NCI-H774 (cell line): ENCODE measurements around the gene DOC2A.
A peak's percentile ranks its signal among the peaks of the same experiment; 100 is the strongest.
"Not testable (repeated sequence)": the region's sequence is repeated elsewhere in the genome, so short reads cannot be mapped to it uniquely, and the experiment has no call there.

ENCODE experiments used
- DNase-seq: peaks from one replicate; lab custom pipeline; 2025; lab: John Stamatoyannopoulos, UW

Gene DOC2A

GRCh38 chr16:30010844-30011713 is at the start of gene DOC2A:
TSS of gene DOC2A (minus strand) at chr16:30011027. CDS start at chr16:30010222, 805 bp downstream.
- DNase-seq = no peak

DNA sequence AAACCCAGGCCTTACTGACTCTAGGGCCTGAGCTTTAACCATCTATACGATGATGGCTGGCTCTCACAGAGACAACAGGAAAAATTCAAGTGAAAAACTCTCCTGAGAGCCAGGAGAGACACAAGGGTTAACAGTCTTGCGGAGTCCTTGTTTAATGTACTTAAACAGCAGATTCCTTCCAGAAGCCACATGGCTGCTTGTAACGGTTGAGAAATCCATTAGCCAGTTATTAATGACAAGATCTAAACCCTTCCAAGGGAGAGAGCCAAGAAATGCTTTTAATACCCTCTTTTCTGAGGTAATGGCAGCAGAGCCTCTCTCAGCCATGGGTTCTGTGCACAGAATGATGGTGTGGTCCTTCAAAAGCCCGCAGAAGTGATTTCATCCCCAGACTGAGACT is 49.5 kb upstream of the DOC2A start:
- no peak for DNase-seq

- no peak for DNase-seq
These were observed 44.2 kb upstream of the DOC2A start for GRCh38 chr16:30054959-30055553.

- no peak for DNase-seq
These were observed 43.6 kb upstream of the DOC2A start for GRCh38 chr16:30054451-30054850.

DNA sequence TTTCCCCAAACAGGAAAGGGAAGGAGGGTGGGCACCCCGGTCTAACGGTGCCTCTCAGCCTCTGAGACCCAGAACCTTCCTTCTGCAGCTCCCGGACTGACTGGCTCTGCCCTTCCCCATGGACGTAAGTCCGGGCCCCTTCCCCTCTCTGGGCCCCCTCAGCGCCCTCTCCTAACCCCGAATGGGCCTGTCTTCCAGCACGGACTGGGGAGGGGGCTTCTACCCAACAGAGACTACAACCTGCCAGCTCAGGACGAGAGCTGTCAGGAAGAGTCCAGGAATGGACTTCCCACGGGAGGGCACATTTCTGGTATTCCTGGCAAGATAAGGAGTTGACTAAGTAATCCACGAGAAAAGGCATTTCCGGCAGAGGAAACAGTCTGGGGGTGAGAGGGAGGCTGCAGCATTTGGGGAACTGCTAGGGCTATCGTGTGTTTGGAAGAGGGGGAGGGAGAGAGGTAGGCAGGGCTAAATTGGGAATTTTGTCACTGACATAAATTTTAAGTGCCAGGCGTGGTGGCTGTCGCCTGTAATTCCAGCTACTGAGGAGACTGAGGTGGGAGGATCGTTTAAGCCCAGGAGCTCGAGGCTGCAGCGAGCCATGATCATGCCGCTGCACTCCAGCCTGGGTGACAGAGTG is 42.7 kb upstream of the DOC2A start:
- no peak for DNase-seq

DNA sequence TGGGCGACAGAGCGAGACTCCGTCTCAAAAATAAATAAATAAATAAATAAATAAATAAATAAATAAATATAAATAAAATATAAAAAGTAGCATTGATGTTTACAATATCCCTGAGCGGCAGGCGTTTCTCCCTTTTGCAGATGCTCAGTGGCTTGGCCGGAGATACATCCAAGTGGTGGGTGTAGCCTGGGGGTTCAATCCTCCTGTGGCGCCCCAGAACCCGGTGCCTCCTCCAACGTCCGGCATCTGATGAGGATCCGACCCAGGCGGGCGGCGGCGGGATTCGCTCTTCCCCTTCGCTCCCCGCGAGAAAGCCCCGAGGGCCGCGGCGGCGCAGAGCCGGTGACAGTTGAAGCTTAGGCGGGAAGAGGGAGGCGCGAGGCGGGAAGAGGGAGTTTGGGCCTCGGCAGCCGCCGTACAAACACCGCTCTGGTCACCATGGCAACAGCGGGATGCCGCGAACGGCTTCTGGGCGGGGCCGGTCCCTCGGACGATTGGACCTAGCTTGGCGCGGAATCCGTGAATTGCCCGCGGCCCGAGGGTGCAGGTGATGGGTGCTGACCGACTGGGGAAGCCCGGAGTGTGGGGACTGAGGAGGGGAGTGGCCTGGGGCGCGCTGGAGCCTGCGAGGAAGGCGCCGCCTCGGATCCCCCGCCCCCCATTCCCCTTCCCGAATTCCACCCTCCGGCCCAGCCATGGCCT is 42.0 kb upstream of the DOC2A start:
- DNase-seq = peak; percentile 90

- DNase-seq = no peak
These were observed 40.7 kb upstream of the DOC2A start for GRCh38 chr16:30051518-30051917.

DNA sequence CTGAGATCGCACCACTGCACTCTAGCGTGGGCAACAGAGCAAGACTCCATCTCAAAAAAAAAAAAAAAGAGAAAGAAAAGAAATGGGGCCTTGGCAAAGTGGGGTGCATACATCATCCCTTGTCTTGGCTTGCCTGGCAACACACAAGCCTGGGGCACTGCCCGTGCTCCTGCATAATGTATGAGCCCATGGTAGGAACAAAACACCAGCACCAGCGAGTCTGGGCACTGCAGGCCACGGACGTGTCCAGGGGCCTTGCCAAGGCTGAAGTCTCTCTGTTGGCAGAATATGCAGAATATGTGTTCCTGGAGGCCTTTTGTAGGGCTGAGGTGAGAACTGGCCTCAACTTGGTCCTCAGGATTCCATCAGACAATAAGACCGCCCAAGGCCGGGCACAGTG is 39.0 kb upstream of the DOC2A start:
- DNase-seq = no peak

- no peak for DNase-seq
These were observed 35.8 kb upstream of the DOC2A start for GRCh38 chr16:30046588-30046987.

GRCh38 chr16:30046178-30046577 is 35.4 kb upstream of the DOC2A start:
- no peak for DNase-seq

DNA sequence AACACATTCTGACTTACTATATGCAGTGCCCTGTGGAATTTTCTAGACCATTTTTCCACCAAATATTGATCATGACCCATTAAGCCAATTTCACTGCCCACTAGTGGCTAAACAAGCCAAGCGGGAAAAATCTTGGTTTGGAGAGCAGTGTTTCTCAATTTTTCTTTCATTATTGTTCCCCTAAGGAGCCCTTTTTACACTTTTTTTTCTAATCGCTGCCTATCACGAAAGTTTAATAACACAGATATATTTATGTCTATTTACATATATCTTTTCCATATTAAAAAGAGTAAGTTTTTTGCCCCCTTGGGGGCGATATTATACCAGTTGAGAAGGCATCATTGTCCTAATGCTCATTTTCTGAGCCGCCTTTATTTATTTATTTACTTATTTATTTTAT is 31.0 kb upstream of the DOC2A start:
- no peak for DNase-seq

DNA sequence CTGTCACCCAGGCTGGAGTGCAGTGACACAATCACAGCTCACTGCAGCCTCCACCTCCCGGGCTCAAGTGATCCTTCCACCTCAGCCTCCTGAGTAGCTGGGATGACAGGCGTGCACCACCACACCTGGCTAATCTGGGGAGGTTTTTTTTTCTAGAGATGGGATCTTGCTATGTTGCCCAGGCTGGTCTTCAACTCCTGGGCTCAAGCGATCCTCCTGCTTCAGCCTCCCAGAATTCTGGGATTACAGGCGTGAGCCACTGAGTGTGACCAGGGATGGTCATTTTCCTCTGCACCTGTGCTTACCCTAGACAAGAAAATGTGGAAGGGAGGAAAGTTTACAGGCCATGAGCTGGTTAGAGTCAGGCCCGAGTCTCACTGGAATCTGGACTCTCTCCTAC is 29.9 kb upstream of the DOC2A start:
- DNase-seq = not testable (repeated sequence)

GRCh38 chr16:30040221-30040620 is 29.4 kb upstream of the DOC2A start:
- no peak for DNase-seq

DNA sequence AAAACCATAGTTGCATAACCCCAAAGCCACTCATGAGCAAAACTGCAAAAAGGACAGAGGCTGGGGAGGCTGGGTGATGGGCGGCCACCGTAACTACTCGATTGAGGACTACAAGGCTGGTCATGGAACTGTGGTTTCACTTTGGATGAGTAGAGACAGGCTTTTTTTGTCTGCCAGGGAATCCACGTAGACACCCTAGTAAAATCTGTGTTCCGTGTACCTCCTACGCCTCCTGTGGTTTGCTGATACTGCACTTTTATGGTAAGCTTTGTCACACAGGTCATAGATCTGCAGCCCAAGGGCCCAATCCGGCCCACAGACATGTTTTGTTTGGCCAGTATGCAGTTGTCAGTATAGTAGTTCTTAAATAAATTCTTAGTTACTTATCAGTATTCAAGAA is 22.4 kb upstream of the DOC2A start:
- no peak for DNase-seq

DNA sequence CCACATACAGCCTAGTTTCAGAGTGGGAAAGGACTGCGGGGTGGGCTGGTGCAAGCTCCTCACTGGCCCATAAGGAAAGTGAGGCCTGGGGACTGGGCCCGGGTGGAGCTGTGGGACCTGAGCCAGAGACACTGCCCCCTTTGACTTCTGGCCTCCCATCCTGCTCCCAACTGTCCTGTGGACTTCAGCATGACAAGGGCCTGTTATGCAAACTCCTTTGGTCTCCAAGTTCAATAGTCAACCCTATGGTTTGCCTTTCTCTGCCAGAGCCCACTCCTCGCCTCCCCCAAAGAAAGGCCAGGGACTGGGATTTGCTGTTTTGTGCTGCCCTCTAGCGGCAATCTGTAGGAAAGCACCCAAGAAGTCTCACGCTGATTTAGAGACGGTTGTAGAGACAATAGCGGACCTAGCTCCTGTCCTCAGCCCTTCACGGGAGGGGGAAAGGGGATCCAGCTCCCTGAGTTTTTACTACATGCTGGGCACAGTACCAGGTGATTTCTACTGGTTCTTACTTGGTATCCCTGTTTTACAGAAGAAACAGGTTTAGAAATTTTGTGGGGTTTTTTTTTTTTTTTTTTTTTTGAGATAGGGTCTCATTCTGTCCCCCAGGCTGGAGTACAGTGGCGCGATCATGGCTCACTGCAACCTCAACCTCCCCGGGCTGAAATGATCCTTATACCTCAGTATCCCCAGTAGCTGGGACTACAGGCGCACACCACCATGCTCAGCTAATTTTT is 21.4 kb upstream of the DOC2A start:
- peak; percentile 53 for DNase-seq

DNA sequence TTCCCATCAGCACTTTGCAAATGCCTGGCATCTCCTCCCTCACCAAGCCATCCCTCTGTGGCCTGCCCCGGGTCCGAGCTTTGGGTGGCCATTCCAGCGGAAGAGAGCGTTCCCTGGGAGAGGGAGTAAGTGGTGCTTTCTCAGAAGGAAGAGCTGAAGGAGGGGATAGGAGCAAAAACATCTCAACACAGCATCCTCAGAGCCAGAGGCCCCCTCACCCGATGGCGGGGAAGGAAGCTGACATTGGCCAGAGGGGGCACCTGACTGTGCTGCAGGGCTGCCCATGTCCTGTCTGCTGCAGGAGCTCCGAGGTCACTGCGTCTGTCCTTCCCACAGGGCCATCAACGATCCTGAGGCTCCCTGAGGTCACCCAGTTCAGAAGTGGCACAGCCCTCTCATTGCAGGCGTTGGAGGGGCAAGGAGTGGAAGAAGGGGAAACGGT is 20.7 kb upstream of the DOC2A start:
- no peak for DNase-seq

DNA sequence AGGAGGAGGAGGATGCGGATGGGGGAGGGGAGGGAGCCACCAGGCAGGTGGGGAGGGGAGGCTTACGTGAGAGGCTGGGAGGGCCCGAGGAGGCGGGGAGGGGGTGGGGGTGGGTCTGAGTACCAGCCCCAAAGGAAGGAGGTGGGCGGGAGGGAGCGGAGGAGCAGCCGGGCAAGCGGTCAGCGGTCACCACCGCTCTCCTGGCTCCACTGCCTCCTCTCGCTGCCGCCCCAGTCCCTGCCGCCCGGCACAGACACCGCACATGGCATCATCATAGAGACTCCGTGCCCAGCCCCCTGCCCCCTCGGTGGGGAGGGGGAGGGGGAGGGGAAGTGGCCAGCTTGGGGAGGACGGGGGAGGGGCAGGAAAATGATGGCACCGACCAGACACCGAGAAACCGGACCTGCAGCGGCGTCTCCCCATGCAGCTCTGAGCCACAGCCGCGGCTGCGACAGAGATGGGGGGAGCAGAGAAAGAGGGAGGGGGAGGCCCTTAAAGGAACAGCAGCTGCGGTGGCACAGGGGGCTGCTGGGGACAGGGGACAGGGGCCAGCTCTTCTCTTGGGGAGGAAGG is 20.1 kb upstream of the DOC2A start, which contains the start of gene TLCD3B:
Gene TLCD3B, minus strand, starts transcription at position 431 of the 573 bp plus-strand sequence. CDS start 744 bp downstream, outside the sequence.
- no peak for DNase-seq

GRCh38 chr16:30030011-30030685 is 19.3 kb upstream of the DOC2A start:
- no peak for DNase-seq

- no peak for DNase-seq
These were observed 17.7 kb upstream of the DOC2A start for GRCh38 chr16:30028438-30029076.
